HG02642 (cell line): ENCODE results near the gene EXO1.
A peak's percentile ranks its signal among the peaks of the same experiment; 100 is the strongest.
"Not testable (repeated sequence)": the region's sequence is repeated elsewhere in the genome, so short reads cannot be mapped to it uniquely, and the experiment has no call there.

Experiments
- ATAC-seq: cut with Tn5 transposase; IDR thresholded peaks from one replicate; pipeline ENCODE4 v1.9.1; 2021; ENCODE audit warnings: mild to moderate bottlenecking; ENCODE audit not compliant: unreplicated experiment, poor library complexity

Gene EXO1

DNA sequence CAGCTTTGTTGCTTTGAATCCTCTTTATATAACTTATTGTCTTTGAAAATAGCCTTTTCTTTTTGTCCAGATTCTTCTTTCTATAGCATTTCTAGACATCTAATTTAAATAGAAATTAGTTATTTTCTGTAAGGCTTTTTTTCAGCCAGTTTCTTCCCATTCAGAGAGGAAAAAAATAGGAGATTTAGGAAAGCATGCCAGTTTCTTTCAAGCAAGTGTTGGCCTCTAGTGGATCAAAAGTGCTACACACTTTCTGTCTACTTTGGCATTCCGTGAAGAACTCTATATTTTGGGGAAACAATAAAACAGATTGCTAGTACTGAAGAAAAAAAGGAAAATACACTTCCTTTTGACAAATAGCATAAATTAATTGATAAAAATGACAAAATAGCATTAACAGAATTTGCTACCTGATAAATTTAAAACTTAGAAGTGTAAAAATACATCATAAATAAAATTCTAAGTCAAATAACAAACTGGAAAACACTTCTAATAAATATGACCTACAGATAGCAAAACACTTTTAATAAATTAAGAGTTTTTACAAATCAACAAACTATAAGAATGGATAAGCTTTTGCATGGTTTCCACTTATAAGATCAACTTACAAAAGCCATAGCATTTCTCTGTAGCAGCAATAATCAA is 13.1 kb upstream of the EXO1 start:
- ATAC-seq, result no peak

DNA sequence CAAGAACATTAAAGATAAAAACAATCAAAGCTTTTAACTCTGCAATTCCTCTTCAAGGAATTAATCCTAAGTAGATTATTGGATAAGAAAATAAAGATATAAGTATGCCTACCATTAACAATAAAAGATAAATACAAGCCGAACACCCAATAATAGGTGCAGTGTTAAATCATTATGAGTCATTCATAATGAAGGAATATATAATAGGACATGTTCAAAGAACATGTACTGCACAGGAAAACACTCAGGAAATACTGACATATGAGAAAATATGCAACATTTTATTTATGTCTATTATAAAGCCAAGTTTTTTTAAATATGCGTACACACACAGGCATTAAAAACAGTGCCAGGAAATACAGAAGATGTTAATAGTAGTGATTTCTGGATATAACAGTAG is 11.1 kb upstream of the EXO1 start:
- no peak for ATAC-seq

DNA sequence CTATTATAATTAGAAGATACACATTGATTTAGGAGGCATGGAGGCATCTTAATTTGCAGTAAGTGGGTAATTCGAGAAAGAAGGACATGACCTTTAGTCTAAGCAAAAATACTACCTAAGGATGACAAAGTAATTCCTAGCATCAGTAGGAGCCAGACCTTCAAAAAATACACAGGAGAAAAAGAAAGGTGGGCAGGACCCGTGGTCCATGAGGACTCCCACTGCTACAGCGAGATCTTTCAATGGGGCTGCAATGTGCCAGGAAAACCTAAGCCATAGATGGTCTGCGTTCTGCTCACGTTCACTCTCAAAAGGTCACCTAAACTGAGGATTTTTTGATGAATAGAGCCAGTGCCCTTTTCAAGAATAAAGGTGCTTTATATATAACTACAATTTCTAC is 10.6 kb upstream of the EXO1 start:
- no peak for ATAC-seq

DNA sequence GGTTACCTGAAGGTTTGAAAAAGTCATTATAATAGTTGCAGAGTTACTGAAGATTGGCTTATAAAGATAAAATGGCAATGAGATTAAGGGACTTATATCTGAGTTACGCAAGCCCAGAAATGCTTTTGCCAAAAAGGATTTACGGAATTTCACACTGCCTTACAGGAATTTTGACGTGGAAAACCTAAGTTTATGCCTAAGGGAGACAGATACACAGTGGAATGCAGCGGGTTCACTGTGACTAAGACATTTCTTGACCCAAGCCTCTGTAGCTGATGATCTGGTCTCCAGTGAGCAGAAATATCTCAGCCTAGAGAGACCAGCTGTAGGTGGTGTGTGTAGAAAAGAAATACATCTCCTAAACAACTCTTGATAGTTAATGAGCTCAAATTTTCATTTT is 10.1 kb upstream of the EXO1 start:
- ATAC-seq, result no peak

DNA sequence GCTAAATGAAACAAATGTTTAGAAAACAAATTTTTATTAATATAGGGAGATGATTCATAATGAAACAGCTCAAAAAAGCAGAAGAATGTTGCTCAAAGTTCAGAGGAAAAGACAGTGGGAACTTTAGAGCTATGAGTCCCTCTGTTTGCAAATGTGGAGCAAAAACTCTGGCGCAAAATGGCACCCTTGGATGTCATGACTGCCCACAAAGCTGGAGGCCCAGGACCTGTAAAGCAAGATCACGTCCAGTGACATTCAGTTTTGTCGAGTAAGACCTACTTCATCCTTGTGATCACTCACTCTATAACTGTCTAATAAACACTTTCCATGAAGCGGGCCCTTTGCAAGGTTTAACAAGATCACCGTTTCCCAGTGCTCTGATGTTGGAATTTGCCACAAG is 9.1 kb upstream of the EXO1 start:
- ATAC-seq, result no peak

DNA sequence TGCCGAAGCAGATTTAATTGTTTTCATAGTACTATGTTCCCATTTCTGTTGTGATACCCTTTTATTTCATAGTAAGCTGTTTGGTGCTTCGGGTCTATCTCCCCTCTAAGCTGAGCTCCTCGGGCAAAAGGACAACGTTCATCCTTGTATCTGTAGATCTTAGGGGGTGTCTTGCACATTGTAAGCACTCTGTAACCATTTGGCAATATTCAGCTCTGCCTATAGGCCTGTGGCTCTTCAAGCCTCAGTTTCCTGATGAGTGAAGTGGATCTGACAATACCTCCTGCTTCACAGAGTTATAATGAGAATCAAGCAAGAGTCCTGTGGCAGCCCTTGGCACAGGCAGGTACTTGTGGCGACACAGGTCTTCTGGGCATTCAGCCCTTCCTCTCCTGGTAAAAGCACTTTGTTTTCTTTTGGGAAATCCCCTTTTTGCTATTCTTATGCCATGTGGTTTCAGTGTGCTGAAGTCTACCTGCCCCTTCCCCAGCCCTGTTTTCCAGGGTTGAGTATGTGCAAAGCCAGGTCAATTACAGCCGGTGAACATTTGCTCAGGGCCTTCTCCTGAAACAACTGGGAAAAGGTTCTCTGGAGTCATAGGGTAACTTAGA is 8.5 kb upstream of the EXO1 start:
- ATAC-seq, result peak; percentile 69

DNA sequence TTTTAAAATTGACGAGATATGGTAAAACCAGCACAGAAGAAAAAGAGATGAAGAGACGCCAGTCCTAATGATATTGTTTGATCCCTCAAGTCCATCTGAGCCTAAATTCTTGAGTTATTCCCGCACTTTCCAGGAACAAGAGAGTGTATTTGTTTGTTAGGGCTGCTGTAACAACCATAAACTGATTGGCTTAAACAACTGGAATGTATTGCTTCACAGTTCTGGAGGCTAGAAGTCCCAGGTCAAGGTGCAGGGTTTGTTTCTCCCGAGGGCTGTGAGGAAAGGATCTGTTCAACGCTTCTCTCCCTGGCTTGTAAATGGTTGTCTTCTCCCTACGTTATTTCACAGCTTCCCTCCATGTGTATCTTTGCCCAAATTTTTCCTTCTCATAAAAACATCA is 7.8 kb upstream of the EXO1 start:
- ATAC-seq, result no peak

DNA sequence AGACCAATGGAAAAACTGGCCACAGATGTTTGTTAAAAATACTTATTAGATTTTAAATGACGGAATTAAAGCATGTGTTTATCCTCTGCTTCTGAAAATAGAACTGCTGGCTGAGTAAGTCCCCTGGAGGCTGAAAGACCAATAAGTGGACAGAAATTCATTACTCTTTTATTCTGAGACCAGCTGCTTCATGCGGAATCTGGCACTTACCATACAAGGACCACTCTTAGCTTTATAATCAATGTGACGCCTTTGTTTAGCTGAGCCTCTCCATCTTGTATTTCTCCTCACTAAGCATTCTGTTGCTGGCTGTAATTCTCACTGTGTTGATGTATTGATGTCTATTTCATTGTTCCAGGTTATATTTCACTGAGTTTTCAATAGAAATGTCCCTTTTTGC is 6.3 kb upstream of the EXO1 start:
- no peak for ATAC-seq

DNA sequence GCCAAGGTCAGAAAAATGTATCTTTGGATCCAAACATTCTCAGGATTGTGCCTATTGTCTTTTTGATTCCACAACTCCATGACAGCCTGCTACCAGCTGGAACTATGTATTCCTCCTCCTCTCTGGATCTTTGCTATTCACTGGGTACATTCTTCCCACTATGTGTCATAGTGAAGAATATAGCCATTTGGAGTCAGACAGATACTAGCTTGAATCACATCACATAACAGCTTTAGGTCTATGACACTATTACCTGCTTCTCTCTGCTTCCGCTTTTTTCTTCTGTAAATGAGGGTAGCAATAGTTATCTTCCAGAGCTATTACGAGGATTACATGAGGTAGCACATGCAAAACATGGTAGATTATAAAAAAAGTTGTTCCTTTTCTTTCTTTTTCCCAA is 5.4 kb upstream of the EXO1 start:
- ATAC-seq, result no peak

DNA sequence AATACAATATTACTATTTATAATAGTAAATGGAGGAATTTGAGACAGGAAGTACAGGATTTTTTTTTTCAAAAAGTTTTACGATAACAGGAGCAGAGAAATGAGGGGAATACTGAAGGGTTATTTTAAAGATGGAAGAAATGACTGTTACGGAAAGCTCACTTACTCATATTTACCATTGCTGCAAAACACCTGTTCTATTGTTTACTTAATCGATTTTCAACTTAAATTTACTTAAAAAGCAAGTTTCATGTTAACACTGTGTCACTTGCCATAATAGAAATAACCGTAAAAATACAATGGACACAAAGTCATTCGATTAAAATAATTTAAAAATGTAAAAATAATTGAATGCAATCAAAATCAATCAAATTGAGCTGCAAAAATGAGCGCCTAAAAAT is 3.4 kb upstream of the EXO1 start:
- ATAC-seq, result no peak

DNA sequence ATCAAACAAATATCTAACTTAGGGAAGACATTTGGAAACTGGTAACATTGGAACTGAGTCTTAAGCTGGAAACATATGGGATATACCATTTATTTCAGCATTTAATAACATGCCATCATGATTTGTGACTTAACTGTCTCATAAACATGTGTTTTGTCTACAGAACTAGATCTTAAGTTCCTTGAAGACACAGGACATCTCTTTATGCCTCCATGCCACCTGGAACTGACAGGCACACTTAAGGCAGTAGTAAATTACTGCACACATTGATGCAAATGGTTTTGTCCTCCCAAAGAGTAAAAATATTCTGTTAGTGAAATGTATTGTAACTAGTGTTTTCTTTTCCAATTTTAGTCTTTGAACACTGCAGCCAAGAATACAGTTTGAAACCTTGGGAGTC is 1.6 kb upstream of the EXO1 start:
- ATAC-seq, result no peak

DNA sequence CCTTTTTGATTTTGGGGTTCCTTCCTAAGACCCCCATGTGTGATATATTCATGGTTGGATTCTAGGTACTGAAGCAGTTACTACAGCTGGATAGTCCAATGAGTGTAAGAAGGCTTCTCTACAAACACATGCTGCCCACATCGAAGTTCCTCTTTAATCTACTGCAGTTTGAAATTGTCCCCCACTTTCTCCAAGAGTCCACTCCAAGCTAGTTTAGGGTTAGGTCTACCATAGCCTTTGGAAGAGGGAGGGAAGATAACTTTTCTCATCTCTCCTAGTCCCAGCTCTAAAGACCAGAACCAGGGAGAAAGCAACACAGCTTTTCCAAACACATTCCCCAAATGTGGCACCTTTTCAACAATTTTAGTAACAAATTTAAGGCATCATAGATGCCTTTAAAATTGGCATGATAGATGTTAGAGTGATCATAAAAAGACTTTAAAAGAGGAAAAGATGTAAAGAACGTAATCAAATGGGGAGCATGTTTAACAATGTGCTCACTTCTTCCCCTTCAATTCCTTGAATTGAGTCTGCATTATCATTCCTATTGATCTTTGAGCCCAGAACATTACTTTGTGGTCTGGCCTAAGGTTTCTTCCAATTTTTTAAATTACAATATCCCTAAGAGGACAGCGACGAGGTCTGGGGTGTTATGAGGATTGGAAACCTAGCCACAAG is 1.0 kb upstream of the EXO1 start:
- no peak for ATAC-seq

DNA sequence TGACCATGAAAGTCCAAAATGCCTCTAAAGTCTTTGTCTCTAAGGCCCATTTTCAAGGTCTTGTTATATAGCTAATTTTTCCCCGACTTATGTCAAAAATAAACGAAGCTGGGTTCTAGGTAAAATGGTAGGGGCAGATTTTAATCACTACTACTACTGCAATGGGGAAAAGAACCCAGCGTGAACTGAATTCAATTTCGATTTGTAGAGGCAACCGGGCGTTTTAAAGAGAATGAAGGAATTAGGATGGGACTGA is 536 bp upstream of the EXO1 start:
- ATAC-seq, result no peak

DNA sequence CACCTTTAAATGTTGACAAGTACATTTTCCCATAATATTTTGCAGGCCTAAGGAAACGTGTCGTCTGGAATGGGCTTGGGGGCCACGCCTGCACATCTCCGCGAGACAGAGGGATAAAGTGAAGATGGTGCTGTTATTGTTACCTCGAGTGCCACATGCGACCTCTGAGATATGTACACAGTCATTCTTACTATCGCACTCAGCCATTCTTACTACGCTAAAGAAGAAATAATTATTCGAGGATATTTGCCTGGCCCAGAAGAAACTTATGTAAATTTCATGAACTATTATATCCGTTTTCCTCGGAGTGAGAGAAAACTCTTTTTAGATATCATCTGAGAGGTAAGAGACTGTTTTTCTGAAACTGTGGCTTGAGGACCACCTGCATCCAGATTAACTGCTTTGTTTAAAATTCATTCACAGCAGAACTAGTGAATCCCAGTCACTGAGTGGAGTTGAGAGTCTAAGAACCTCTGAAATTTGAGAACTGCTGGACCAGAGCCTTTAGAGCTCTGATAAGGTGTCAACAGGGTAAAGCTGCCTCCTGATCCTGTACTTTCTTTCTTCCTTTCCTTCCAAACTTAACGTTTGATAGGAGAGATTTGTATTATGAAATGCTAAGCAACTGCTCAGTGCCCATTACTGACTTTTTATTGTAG is 811 bp downstream of the EXO1 start:
- no peak for ATAC-seq

DNA sequence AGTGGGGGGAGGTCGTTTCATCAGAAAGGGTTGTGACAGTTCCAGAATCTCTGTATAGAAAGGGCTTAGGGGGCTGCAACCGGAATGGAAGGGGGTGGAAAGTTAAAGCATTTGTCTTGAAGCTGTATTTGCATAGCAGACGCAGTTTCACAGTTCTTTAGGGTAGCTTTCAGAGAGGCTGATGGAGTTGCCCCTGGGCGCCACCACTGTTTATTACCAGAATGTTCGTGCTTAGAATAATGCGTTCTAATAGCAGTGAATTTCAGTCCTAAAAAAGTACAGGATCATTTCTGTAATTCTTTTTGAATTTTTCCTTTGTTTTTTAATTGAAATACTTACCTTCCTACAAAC is 1.3 kb downstream of the EXO1 start:
- no peak for ATAC-seq

DNA sequence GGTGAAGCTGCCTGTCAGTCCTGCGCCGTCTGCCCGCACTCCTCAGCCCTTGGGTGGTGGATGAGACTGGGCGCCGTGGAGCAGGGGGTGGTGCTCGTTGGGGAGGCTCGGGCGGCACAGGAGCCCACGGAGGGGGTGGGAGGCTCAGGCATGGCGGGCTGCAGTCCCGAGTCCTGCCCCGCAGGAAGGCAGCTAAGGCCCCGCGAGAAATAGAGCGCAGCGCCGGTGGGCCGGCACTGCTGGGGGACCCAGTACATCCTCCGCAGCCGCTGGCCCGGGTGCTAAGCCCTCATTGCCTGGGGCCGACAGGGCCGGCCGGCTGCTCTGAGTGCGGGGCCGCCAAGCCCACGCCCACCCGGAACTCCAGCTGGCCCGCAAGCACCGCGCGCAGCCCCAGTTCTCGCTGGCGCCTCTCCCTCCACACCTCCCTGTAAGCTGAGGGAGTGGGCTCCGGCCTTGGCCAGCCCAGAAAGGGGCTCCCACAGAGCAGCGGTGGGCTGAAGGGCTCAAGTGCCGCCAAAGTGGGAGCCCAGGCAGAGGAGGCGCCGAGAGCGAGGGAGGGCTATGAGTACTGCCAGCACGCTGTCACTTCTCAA is 7.6 kb downstream of the EXO1 start:
- not testable (repeated sequence) for ATAC-seq

DNA sequence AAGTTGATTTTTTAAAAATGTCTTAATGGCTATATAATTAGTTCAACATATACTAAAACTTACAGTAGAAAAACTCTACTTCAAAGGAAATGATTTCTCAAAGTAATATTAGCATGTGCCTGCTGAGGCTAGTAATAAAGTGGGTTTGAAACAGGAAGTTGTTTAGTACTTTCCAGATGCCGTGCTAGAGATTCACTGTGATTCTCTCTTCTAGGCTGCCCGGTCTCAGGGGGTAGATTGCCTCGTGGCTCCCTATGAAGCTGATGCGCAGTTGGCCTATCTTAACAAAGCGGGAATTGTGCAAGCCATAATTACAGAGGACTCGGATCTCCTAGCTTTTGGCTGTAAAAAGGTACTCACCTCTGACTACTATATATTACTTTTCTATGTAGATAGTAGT is 9.1 kb downstream of the EXO1 start:
- ATAC-seq, result peak; percentile 78

DNA sequence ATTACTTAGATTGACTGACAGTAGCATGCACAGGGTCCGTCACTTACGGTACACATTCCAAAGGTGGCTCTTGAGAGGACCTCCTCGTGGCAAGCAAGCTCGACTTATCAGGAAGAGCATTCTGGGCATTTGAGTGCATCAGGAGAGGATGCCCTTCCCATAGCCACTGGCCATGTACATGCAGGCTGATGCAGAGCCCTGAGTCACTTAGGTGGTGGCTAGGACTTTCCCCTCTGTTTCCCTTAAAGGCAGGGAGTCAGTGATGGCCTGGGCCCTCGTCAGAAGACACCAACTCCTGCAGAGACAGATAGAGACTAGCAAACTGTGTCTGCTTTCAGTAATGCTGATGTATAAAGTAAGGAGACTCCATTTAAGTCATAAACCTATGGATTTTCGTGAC is 12.9 kb downstream of the EXO1 start:
- no peak for ATAC-seq

DNA sequence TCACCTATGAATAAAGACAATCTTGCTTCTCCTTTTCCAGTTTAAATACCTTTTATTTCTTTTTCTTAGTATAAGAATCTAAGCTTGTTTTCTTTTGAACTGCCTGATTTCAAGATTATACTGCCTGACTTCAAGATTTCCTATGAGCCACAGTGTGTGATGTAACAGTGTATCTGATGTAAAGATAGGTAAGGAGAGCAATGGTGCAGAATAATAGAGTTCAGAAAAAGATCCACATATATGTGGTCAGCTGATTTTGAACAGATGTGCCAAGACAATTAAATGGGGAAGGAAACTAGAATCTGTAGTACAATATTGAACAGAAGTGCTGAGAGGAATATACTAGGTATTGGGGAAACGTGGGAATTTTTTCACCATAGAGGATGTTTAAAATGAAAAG is 21.0 kb downstream of the EXO1 start:
- no peak for ATAC-seq

DNA sequence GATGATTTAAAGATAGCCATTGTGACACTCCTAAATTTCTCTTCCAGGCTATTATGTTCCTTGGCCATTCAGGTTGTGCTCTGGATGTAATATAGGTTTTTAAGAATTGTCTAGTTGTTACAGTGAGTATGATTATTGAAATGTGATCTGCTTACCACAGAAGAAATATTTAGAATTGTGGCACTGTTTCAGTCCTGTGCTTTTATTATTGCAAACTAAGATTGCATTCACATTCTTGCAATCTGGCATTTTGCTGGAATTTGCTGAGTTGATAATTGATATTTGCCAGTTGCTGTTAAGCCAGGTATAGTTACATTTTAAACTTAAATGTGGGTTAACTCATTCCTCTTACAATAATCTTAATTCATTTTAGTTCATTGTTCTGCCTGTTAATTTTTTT is 22.3 kb downstream of the EXO1 start:
- ATAC-seq, result no peak

DNA sequence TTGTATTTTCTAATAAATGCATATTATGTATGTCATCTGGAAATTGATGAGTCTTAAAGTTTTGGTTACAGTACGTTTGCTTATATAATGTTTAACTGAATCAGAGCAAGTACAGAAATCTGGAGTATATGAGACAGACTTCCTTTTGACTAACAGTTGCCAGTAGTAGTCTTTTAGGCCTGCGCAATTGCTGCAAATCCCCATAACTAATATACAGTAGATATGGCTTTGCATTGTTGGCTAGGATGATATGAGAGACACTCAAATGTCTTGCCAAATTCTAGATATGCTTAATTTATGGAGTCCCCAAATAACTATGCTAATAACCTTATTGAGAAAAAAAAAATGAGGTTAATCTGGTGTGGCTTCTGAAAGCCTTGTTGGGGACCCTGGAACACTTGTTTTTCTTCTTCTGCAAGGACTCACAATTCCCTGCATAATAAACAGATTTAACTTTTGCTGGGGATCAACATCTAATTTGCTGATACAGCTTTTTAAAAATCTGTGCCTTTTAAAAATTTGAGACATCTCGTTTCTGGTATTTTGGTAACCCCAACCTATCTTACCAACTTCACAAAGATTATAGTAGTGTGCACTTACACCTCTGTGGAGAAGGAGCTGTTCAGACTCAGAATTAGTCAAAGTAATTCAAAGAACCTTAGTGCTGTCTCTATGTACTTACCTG is 22.9 kb downstream of the EXO1 start:
- no peak for ATAC-seq
